ENCODE data around the gene NEK6. TPM values are rescaled to one million over a fixed set of nuclear protein-coding genes. Genes with fewer than 3 reads are reported as not detected.

The NEK6 gene
- total RNA-seq, 1 experiment from 2014 or later: 57.9 TPM

DNA sequence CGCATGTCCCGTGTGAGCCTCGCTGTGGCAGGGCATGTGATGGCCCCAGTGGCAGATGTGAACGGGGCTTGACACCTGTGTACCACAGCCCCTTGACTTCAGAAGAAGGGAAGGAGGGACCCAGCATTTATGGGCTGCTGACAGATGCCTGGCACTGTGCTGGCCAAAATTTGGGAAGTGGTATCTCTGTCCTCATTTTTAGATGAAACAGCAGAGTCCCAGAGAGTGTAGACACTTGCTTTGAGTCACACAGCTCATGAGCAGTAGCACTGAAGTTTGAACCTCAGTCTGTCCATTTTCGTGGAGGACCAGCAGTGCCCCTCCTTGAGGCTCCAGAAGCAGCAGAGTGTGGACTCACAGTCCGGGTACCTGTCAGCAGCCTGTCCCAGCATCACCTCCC is 16.5 kb downstream of the NEK6 start:
- Histone ChIP-seq H3F3A (ENCODE audit: insufficient read depth, low read depth) (no peaks in the 10 kb centered on the region), H3K9me2 (ENCODE audit: insufficient read depth) (no peaks in the 10 kb centered on the region), H3K9me3 (ENCODE audit: insufficient read depth, low read depth) (no peaks in the 10 kb centered on the region), H3K36me3 (ENCODE audit: low read depth) (no peaks in the 10 kb centered on the region), H3K79me2 (ENCODE audit: low read depth) (peaks cover 19% of the 10 kb centered on the region; the same call in 1 of the 2 replicates), H3K4me3 (no peak overlapping the region), H3K4me1 (replicated peaks; ENCODE audit: insufficient read depth) (no peaks in the 10 kb centered on the region), H3K4me2 (no peak overlapping the region), H3K27me3 (ENCODE audit: insufficient read depth, low read depth) (no peaks in the 10 kb centered on the region), H2AFZ (no peak overlapping the region), H4K20me1 (ENCODE audit: insufficient read depth) (peaks cover 8% of the 10 kb centered on the region; the same call in 1 of the 2 replicates), H3K27ac (no peak overlapping the region)
- intact Hi-C loops (cut with micrococcal nuclease; ENCODE audit: unreplicated experiment): no loop called here
- POLR2A ChIA-PET (ENCODE audit: unreplicated experiment): no interaction called here
- no TSS peak for BruUV-seq (replicated peaks)
- CTCF ChIA-PET: no interaction called here
- TF ChIP-seq, protein P1, sequence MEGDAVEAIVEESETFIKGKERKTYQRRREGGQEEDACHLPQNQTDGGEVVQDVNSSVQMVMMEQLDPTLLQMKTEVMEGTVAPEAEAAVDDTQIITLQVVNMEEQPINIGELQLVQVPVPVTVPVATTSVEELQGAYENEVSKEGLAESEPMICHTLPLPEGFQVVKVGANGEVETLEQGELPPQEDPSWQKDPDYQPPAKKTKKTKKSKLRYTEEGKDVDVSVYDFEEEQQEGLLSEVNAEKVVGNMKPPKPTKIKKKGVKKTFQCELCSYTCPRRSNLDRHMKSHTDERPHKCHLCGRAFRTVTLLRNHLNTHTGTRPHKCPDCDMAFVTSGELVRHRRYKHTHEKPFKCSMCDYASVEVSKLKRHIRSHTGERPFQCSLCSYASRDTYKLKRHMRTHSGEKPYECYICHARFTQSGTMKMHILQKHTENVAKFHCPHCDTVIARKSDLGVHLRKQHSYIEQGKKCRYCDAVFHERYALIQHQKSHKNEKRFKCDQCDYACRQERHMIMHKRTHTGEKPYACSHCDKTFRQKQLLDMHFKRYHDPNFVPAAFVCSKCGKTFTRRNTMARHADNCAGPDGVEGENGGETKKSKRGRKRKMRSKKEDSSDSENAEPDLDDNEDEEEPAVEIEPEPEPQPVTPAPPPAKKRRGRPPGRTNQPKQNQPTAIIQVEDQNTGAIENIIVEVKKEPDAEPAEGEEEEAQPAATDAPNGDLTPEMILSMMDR (conservative IDR thresholded peaks at IDR 0.05): no peak
- TF ChIP-seq EZH2 (IDR thresholded peaks at IDR 0.05; ENCODE audit: low read depth): no peak
- no peak for DNase-seq

DNA sequence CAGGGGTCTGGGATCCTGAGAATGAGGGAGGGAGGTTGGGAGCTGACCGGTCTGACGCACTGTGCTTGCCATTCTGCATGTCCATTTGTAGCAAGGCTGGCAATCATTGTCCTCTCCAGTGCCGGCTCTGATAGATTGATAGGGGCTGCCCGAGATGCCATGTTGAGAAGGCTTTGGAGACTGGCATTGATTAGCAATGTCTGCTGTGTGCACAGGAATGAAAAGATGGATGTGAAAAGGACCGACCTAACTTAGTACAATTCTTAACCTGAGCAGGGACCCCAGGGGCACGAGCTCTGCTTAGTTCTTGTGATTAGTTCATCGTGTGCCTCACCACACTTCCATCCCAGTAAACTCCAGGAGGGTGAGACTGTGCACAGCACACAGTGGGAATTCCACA is 17.0 kb downstream of the NEK6 start:
- H3K79me2 ChIP-seq (ENCODE audit: low read depth): peaks cover 17% of the 10 kb centered on the region; the same call in 1 of the 2 replicates
- no TSS peak for BruUV-seq (replicated peaks)
- H3K36me3 ChIP-seq (ENCODE audit: low read depth): no peaks in the 10 kb centered on the region
- POLR2A ChIA-PET (ENCODE audit: unreplicated experiment): no interaction called here
- no peaks in the 10 kb centered on the region for H3F3A ChIP-seq (ENCODE audit: insufficient read depth, low read depth)
- no peaks in the 10 kb centered on the region for H3K27me3 ChIP-seq (ENCODE audit: insufficient read depth, low read depth)
- H2AFZ ChIP-seq: no peak overlapping the region
- H3K4me3 ChIP-seq: no peak overlapping the region
- peaks cover 8% of the 10 kb centered on the region; the same call in 1 of the 2 replicates for H4K20me1 ChIP-seq (ENCODE audit: insufficient read depth)
- no peak overlapping the region for H3K27ac ChIP-seq
- no peaks in the 10 kb centered on the region for H3K9me3 ChIP-seq (ENCODE audit: insufficient read depth, low read depth)
- H3K4me2 ChIP-seq: no peak overlapping the region
- intact Hi-C loops (cut with micrococcal nuclease; ENCODE audit: unreplicated experiment): no loop called here
- CTCF ChIA-PET: no interaction called here
- DNase-seq: no peak
- TF ChIP-seq, protein P1 (conservative IDR thresholded peaks at IDR 0.05): no peak
- TF ChIP-seq EZH2 (IDR thresholded peaks at IDR 0.05; ENCODE audit: low read depth): no peak
- H3K4me1 ChIP-seq (replicated peaks; ENCODE audit: insufficient read depth): no peaks in the 10 kb centered on the region
- H3K9me2 ChIP-seq (ENCODE audit: insufficient read depth): no peaks in the 10 kb centered on the region

DNA sequence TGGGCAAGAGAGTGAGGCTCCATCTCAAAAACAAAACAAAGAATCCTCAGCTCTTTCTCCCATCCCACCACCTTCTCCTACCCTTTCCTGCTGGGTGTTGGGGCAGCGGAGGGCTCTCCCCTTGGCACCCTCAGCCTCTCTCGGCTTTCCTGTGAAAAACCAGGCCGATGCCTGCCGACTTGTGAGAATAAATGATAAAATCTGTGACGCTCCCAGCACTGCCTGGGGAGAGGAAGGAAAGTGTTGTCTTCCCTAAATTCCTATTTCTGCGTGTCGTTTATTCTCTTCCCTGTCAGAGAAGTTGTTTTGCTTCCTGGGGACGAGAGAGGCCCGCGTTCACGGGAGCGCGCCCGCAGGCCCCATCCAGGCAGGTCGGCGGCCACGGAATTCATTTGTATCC is 19.7 kb downstream of the NEK6 start:
- H3K27me3 ChIP-seq (ENCODE audit: insufficient read depth, low read depth): no peaks in the 10 kb centered on the region
- no peaks in the 10 kb centered on the region for H3F3A ChIP-seq (ENCODE audit: insufficient read depth, low read depth)
- H3K36me3 ChIP-seq (ENCODE audit: low read depth): no peaks in the 10 kb centered on the region
- intact Hi-C loops (cut with micrococcal nuclease; ENCODE audit: unreplicated experiment): no loop called here
- H3K79me2 ChIP-seq (ENCODE audit: low read depth): peaks cover 23% of the 10 kb centered on the region; the same call in 1 of the 2 replicates
- CTCF ChIA-PET: no interaction called here
- H3K4me1 ChIP-seq (replicated peaks; ENCODE audit: insufficient read depth): no peaks in the 10 kb centered on the region
- H3K27ac ChIP-seq: no peak overlapping the region
- no peak overlapping the region for H2AFZ ChIP-seq
- no peak overlapping the region for H3K4me2 ChIP-seq
- TF ChIP-seq, protein P1 (conservative IDR thresholded peaks at IDR 0.05): no peak
- no peak for TF ChIP-seq EZH2 (IDR thresholded peaks at IDR 0.05; ENCODE audit: low read depth)
- H3K9me3 ChIP-seq (ENCODE audit: insufficient read depth, low read depth): no peaks in the 10 kb centered on the region
- no peak overlapping the region for H3K4me3 ChIP-seq
- BruUV-seq (replicated peaks): no TSS peak
- POLR2A ChIA-PET (ENCODE audit: unreplicated experiment): no interaction called here
- H3K9me2 ChIP-seq (ENCODE audit: insufficient read depth): no peaks in the 10 kb centered on the region
- no peak for DNase-seq
- no peaks in the 10 kb centered on the region for H4K20me1 ChIP-seq (ENCODE audit: insufficient read depth)

All from PC-9 (cell line).